GM12891 (cell line): ENCODE measurements around the gene MRPS35.

Source experiments
- POLR2A ChIP-seq: IDR thresholded peaks from 2 replicates; pipeline ENCODE4 v1.6.1; 2011; ENCODE audit warnings: low read depth, low read length, control low read depth
- POLR2AphosphoS5 ChIP-seq: IDR thresholded peaks from 2 replicates; pipeline ENCODE4 v1.6.1; 2011; ENCODE audit warnings: low read depth, low read length, control low read depth
- POU2F2 ChIP-seq: IDR thresholded peaks from 2 replicates; pipeline ENCODE4 v1.6.1; 2011; ENCODE audit warnings: low read depth, mild to moderate bottlenecking, control low read depth, low read length, moderate library complexity
- TAF1 ChIP-seq: IDR thresholded peaks from 2 replicates; pipeline ENCODE4 v1.6.1; 2011; ENCODE audit warnings: low read depth, low read length, control low read depth

DNA sequence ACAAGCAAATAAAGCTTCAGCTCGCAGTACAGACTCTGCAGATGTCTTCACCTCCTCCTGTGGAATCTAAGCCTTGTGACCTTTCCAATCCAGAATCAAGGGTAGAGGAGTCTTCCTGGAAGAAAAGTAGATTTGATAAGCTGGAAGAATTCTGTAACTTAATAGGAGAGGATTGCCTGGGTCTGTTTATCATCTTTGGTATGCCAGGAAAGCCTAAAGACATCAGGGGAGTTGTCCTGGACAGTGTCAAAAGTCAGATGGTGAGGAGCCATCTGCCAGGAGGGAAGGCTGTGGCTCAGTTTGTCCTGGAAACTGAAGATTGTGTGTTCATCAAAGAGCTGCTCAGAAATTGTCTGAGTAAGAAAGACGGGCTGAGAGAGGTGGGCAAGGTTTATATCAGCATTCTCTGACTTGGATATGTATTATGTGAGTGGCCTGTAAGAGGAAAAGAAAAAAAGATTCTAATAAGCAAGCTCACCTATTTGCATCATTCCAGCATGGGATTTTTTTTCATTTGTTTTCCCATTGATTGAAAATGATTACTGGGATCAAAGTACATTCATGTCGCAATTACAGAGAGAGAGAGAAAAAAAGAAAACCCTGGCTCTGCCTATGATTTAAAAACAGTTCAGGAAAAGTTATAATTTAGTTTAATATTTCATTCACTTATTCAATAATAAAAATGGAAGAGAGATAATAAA, 13.6 kb upstream of the MRPS35 start:
- no peak for TF ChIP-seq POU2F2
- TF ChIP-seq POLR2AphosphoS5: no peak
- TF ChIP-seq TAF1: no peak
- no peak for TF ChIP-seq POLR2A
